A549 (cell line): ENCODE measurements around the gene PLGRKT.

Experiments used
- CTCF ChIP-seq: fragments of >200 bp; sonication (Bioruptor Twin); formaldehyde crosslinking; IDR thresholded peaks from 3 replicates; pipeline ENCODE4 v1.5.1; 2016
- PHF8 ChIP-seq: fragments of 200-600 bp; sonication (generic); IDR thresholded peaks from 2 replicates; pipeline ENCODE4 v1.6.1; 2016; ENCODE audit warnings: low read depth, mild to moderate bottlenecking, antibody characterized with exemption, moderate library complexity, borderline replicate concordance
- POLR2A ChIP-seq: IDR thresholded peaks from 2 replicates; pipeline ENCODE4 v1.6.1; 2012; ENCODE audit warnings: mild to moderate bottlenecking, low read length
- RCOR1 ChIP-seq: fragments of 150-350 bp; IDR thresholded peaks from 2 replicates; pipeline ENCODE4 v1.6.1; 2014; ENCODE audit warnings: antibody characterized with exemption, low read length, low read depth
- REST ChIP-seq: fragments of 200-600 bp; sonication (generic); IDR thresholded peaks from 2 replicates; pipeline ENCODE4 v1.6.1; 2016; ENCODE audit warnings: antibody characterized with exemption, mild to moderate bottlenecking, moderate library complexity
- RFX5 ChIP-seq: fragments of 450-650 bp; IDR thresholded peaks from 2 replicates; pipeline ENCODE4 v1.7.1; 2014; ENCODE audit warnings: antibody characterized with exemption, mild to moderate bottlenecking, moderate library complexity

- no peak for TF ChIP-seq CTCF
- TF ChIP-seq POLR2A, result no peak
- TF ChIP-seq PHF8, result no peak
- no peak for TF ChIP-seq RCOR1
- TF ChIP-seq RFX5, result no peak
- no peak for TF ChIP-seq REST
These were observed 101.0 kb downstream of the PLGRKT start for GRCh38 chr9:5336688-5337087.
